Prostate gland (tissue), 2 donors: ENCODE data around the gene RPL15.

Source experiments
- CTCF ChIP-seq, 4 experiments: fragments of 200-600 bp in 2 of 4; fragments of 450-650 bp in 2 of 4; sonication (generic) in 2 of 4; IDR thresholded peaks; 1 replicate in 3 of 4; 2 replicates in 1 of 4; pipeline ENCODE4 v1.5.1; 2016 to 2019; ENCODE audit warnings: antibody characterized with exemption in 4 of 4, mild to moderate bottlenecking in 2 of 4, moderate library complexity in 2 of 4
- POLR2A ChIP-seq: fragments of 450-650 bp; IDR thresholded peaks from one replicate; pipeline ENCODE4 v1.6.1; 2016; ENCODE audit warnings: antibody characterized with exemption, mild to moderate bottlenecking
- POLR2AphosphoS5 ChIP-seq: sonication (generic); formaldehyde crosslinking; IDR thresholded peaks from one replicate; pipeline ENCODE4 v1.6.1; 2017; ENCODE audit warnings: antibody characterized with exemption

- TF ChIP-seq CTCF (IDR thresholded peaks at IDR 0.05) (no peak), POLR2A (no peak), POLR2AphosphoS5 (no peak)
These were observed 9.3 kb downstream of the RPL15 start for GRCh38 chr3:23926246-23926645.
